Urinary bladder (tissue), 4 donors: ENCODE measurements around the gene TTYH3. TPM values are rescaled to one million over a fixed set of nuclear protein-coding genes. Genes with fewer than 3 reads are reported as not detected.

Experiments used
- DNase-seq: peaks from one replicate; pipeline ENCODE4 v3.0.0-alpha.2; 2015; ENCODE audit errors: extremely low spot score
- H3K27ac ChIP-seq: one replicate; pipeline ENCODE4 v1.5.1; 2013; ENCODE audit warnings: low read depth, mild to moderate bottlenecking, moderate library complexity
- H3K36me3 ChIP-seq: one replicate; pipeline ENCODE4 v1.6.1; 2013; ENCODE audit warnings: mild to moderate bottlenecking, moderate library complexity; ENCODE audit not compliant: insufficient read depth
- H3K4me1 ChIP-seq: one replicate; pipeline ENCODE4 v1.6.1; 2013; ENCODE audit warnings: mild to moderate bottlenecking, moderate library complexity; ENCODE audit not compliant: insufficient read depth
- H3K4me3 ChIP-seq: one replicate; pipeline ENCODE4 v1.5.1; 2013; ENCODE audit warnings: low read depth, low read length
- WGBS: extraction: QIAGEN DNeasy Blood & Tissue Kit; methylation state at CpG from one replicate; pipeline ENCODE4 v1.1.7; 2013; 5-methylcytosine and 5-hydroxymethylcytosine counted together
- polyA plus RNA-seq: library from polyadenylated mRNA; stranded (reverse); fragments of 200-250 nt; gene quantifications from one replicate; pipeline ENCODE4 v1.2.3, GENCODE V29; 2013
- total RNA-seq: library from RNA; depleted of rRNA; stranded (reverse); fragments of >200 nt; gene quantifications from one replicate; pipeline ENCODE4 v1.2.3, GENCODE V29; 2014
- donor health status: healthy with polysubstance abuse.
- donor health status: healthy.

TTYH3 gene
- total and polyA plus RNA-seq, 2 donors, result 26.7 to 29.2 TPM

GRCh38 chr7:2711895-2712675 lies 80.3 kb downstream of the TTYH3 start:
- H3K4me1 ChIP-seq, result peaks cover 2% of the 10 kb centered on the region
- 95% methylated on average over 25 of the region's 25 CpGs for WGBS
- no peak overlapping the region for H3K27ac ChIP-seq
- no peak overlapping the region for H3K4me3 ChIP-seq
- no peaks in the 10 kb centered on the region for H3K36me3 ChIP-seq
- DNase-seq, result no peak

GRCh38 chr7:2713370-2713769 lies 81.6 kb downstream of the TTYH3 start:
- Histone ChIP-seq H3K4me3 (no peak overlapping the region), H3K4me1 (peaks cover 2% of the 10 kb centered on the region), H3K36me3 (no peaks in the 10 kb centered on the region), H3K27ac (no peak overlapping the region)
- 67% methylated on average over 13 of the region's 13 CpGs for WGBS
- DNase-seq, result no peak

- 87% methylated on average over 12 of the region's 12 CpGs for WGBS
- no peaks in the 10 kb centered on the region for H3K36me3 ChIP-seq
- DNase-seq, result no peak
- no peak overlapping the region for H3K4me3 ChIP-seq
- H3K4me1 ChIP-seq, result peaks cover 2% of the 10 kb centered on the region
- H3K27ac ChIP-seq, result no peak overlapping the region
These were observed 82.2 kb downstream of the TTYH3 start for GRCh38 chr7:2713978-2714377.

Other genes with a start within 250 kb of the TTYH3 start
- gene CHST12, start 228.4 kb upstream of the TTYH3 start, total RNA-seq, result 3.6 TPM
- gene CHST12, start 228.4 kb upstream of the TTYH3 start, polyA plus RNA-seq, result 29.6 TPM
- gene GRIFIN, start 155.6 kb upstream of the TTYH3 start, total RNA-seq, result not detected
- not detected for gene GRIFIN, start 155.6 kb upstream of the TTYH3 start, polyA plus RNA-seq
- 16.8 TPM for gene LFNG, start 112.2 kb upstream of the TTYH3 start, total RNA-seq
- gene LFNG, start 112.2 kb upstream of the TTYH3 start, polyA plus RNA-seq, result 10.7 TPM
- gene BRAT1, start 76.5 kb upstream of the TTYH3 start, total RNA-seq, result 18.2 TPM
- gene BRAT1, start 76.5 kb upstream of the TTYH3 start, polyA plus RNA-seq, result 30.9 TPM
- 9.3 TPM for gene IQCE, start 73.0 kb upstream of the TTYH3 start, total RNA-seq
- 8.9 TPM for gene IQCE, start 73.0 kb upstream of the TTYH3 start, polyA plus RNA-seq
- 0.11 TPM for gene AMZ1, start 56.2 kb downstream of the TTYH3 start, total RNA-seq
- 0.22 TPM for gene AMZ1, start 56.2 kb downstream of the TTYH3 start, polyA plus RNA-seq
- gene GNA12, start 212.3 kb downstream of the TTYH3 start, total RNA-seq, result 22.1 TPM
- 62.6 TPM for gene GNA12, start 212.3 kb downstream of the TTYH3 start, polyA plus RNA-seq